GM12873 (cell line): ENCODE measurements around the gene RHBDD2.

Experiments
- CTCF ChIP-seq: IDR thresholded peaks from 2 replicates; pipeline ENCODE4 v1.5.1; 2012; ENCODE audit warnings: low read depth, mild to moderate bottlenecking, moderate library complexity, low read length, control low read depth; ENCODE audit not compliant: insufficient read depth; ENCODE audit errors: missing control alignments

Gene RHBDD2

GRCh38 chr7:75844158-75844557 is 34.7 kb upstream of the RHBDD2 start:
- TF ChIP-seq CTCF, result no peak

DNA sequence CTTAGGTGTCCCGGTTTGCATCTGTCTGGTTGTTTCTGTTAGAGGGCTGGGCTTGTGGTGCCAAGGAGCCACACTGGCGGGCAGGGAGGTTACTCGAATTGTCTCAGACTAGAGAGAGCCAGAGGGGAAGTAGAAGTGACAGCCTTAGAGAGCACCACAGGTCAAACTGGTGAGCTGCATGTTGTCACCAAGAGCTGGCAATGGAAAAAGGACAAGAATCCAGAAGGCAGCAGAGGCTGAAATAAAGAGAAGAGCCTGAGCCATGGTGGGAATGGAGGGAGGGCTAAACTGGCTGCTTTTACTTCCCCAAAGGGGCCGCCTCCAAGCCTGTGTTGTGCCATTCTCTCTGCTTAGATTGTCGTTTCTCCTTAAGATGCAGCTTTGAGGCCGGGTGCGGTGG is 31.1 kb upstream of the RHBDD2 start:
- TF ChIP-seq CTCF, result no peak

- TF ChIP-seq CTCF, result no peak
These were observed 29.3 kb upstream of the RHBDD2 start for GRCh38 chr7:75849573-75849972.

- no peak for TF ChIP-seq CTCF
These were observed 28.6 kb upstream of the RHBDD2 start for GRCh38 chr7:75850235-75850634.

- no peak for TF ChIP-seq CTCF
These were observed 24.6 kb upstream of the RHBDD2 start for GRCh38 chr7:75854233-75854632.

DNA sequence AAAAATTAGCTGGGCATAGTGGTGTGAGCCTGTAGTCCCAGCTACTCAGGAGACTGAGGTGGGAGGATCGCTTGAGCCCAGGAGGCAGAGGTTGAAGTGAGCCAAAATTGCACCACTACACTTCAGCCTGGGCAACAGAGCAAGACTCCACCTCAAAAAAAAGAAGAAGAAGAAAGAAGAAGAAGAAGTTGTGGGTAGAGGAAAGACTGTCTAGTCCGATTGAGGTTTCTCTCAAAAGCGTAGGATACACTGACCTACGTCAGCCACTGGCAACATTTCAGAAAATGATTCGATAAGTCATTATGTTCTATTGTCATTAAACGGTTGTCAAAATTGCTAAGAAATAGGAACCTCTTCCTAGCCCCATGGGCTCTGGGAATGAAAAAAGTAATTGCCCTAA is 22.3 kb upstream of the RHBDD2 start:
- no peak for TF ChIP-seq CTCF

GRCh38 chr7:75858410-75858809 is 20.4 kb upstream of the RHBDD2 start:
- no peak for TF ChIP-seq CTCF
